Measurements from ENCODE around the gene PLPPR4.

Gene PLPPR4

GRCh38 chr1:99264201-99265021 lies at the start of gene PLPPR4:
Gene PLPPR4 (plus strand): TSS chr1:99264492. CDS start chr1:99264594, 102 bp downstream.
- TF ChIP-seq ZFX (IDR thresholded peaks at IDR 0.05; ENCODE audit: borderline replicate concordance) (no peak), CTCF (IDR thresholded peaks at IDR 0.05) (peak; percentile 22; the same call in 1 of the 2 replicates)
- peak within 1 kb of the TSS; percentile 38 for H3K27ac ChIP-seq

- H3K27ac ChIP-seq, result no peak overlapping the region
- TF ChIP-seq ZFX (IDR thresholded peaks at IDR 0.05; ENCODE audit: borderline replicate concordance) (no peak), CTCF (IDR thresholded peaks at IDR 0.05) (no peak)
Measured at GRCh38 chr1:99216956-99217355, 47.3 kb upstream of the PLPPR4 start.

GRCh38 chr1:99217599-99217998 lies 46.7 kb upstream of the PLPPR4 start:
- no peak overlapping the region for H3K27ac ChIP-seq
- TF ChIP-seq CTCF (IDR thresholded peaks at IDR 0.05) (no peak), ZFX (IDR thresholded peaks at IDR 0.05; ENCODE audit: borderline replicate concordance) (no peak)

- no peak overlapping the region for H3K27ac ChIP-seq
- TF ChIP-seq ZFX (IDR thresholded peaks at IDR 0.05; ENCODE audit: borderline replicate concordance) (no peak), CTCF (IDR thresholded peaks at IDR 0.05) (no peak)
Measured at GRCh38 chr1:99218572-99218971, 45.7 kb upstream of the PLPPR4 start.

GRCh38 chr1:99218999-99219398 lies 45.3 kb upstream of the PLPPR4 start:
- no peak for TF ChIP-seq CTCF (IDR thresholded peaks at IDR 0.05)
- no peak for TF ChIP-seq ZFX (IDR thresholded peaks at IDR 0.05; ENCODE audit: borderline replicate concordance)
- H3K27ac ChIP-seq, result no peak overlapping the region

- no peak for TF ChIP-seq CTCF (IDR thresholded peaks at IDR 0.05)
- no peak for TF ChIP-seq ZFX (IDR thresholded peaks at IDR 0.05; ENCODE audit: borderline replicate concordance)
- no peak overlapping the region for H3K27ac ChIP-seq
Measured at GRCh38 chr1:99227056-99227897, 37.0 kb upstream of the PLPPR4 start.

All from 22Rv1 (cell line).